Duodenal mucosa (tissue), 2 donors: ENCODE data around the gene M1AP.

ENCODE experiments used
- H3K27ac ChIP-seq: one replicate; pipeline ENCODE4 v1.7.0; 2013; ENCODE audit warnings: low read depth, low read length
- H3K27me3 ChIP-seq, 2 donors: one replicate each; pipeline ENCODE4 v1.7.0; 2013; ENCODE audit warnings: low read length in 2 of 2, control low read depth in 1 of 2; ENCODE audit not compliant: insufficient read depth in 2 of 2, control insufficient read depth in 1 of 2
- H3K36me3 ChIP-seq, 2 donors: one replicate each; pipeline ENCODE4 v1.7.0; 2013; ENCODE audit warnings: low read length in 2 of 2, control low read depth in 1 of 2; ENCODE audit not compliant: insufficient read depth in 2 of 2, control insufficient read depth in 1 of 2
- H3K4me1 ChIP-seq, 2 donors: one replicate each; pipeline ENCODE4 v1.7.0; 2013; ENCODE audit warnings: low read length in 2 of 2, control low read depth in 1 of 2; ENCODE audit not compliant: insufficient read depth in 2 of 2, control insufficient read depth in 1 of 2
- H3K4me3 ChIP-seq, 2 donors: one replicate each; pipeline ENCODE4 v1.7.0; 2013; ENCODE audit warnings: low read length in 2 of 2, low read depth in 1 of 2
- H3K9ac ChIP-seq, 2 donors: one replicate each; pipeline ENCODE4 v1.7.0; 2013; ENCODE audit warnings: low read length in 2 of 2, low read depth in 1 of 2
- H3K9me3 ChIP-seq, 2 donors: one replicate each; pipeline ENCODE4 v1.7.0; 2013; ENCODE audit warnings: low read length in 2 of 2, control low read depth in 1 of 2; ENCODE audit not compliant: control insufficient read depth in 1 of 2

The M1AP gene

GRCh38 chr2:74602586-74603281 lies 45.4 kb downstream of the M1AP start:
- Histone ChIP-seq H3K27me3 (peaks cover 0 to 12% of the 10 kb centered on the region in 2 donors), H3K9me3 (no peaks in the 10 kb centered on the region)

DNA sequence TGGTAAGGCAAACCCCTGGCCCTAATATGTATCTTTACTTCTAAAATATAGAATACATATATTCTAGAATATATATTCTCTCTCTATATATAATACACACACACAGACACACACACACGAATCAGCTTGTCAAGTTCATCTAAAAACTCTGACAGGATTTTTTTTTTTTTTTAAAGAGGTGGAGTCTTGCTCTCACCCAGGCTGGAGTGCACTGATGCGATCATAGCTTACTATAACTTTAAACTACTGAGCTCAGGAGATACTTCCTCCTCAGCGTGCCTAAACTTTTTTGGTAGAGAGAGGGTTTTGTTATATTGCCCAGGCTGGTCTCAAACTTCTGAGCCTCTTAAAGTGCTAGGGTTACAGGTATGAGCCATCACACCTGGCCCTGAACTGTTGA lies 48.5 kb downstream of the M1AP start:
- no peaks in the 10 kb centered on the region for H3K36me3 ChIP-seq
- H3K4me3 ChIP-seq = no peak overlapping the region
- H3K9ac ChIP-seq = no peak overlapping the region
- no peaks in the 10 kb centered on the region for H3K9me3 ChIP-seq
- no peaks in the 10 kb centered on the region for H3K4me1 ChIP-seq
- peaks cover 0 to 9% of the 10 kb centered on the region in 2 donors for H3K27me3 ChIP-seq
- no peak overlapping the region for H3K27ac ChIP-seq

More at GRCh38 chr2:74602586-74603281, 45.4 kb downstream of the M1AP start:
- no peaks in the 10 kb centered on the region for H3K36me3 ChIP-seq
- H3K4me3 ChIP-seq = no peak overlapping the region
- H3K27ac ChIP-seq = no peak overlapping the region
- H3K4me1 ChIP-seq = no peaks in the 10 kb centered on the region
- no peak overlapping the region for H3K9ac ChIP-seq

GRCh38 chr2:74597410-74597809 lies 50.7 kb downstream of the M1AP start:
- peaks cover 0 to 6% of the 10 kb centered on the region in 2 donors for H3K27me3 ChIP-seq
- no peak overlapping the region for H3K27ac ChIP-seq
- H3K36me3 ChIP-seq = no peaks in the 10 kb centered on the region
- no peaks in the 10 kb centered on the region for H3K9me3 ChIP-seq
- no peak overlapping the region for H3K4me3 ChIP-seq
- peaks cover 0 to 5% of the 10 kb centered on the region in 2 donors for H3K4me1 ChIP-seq
- H3K9ac ChIP-seq = no peak overlapping the region

- no peak overlapping the region for H3K4me3 ChIP-seq
- no peaks in the 10 kb centered on the region for H3K36me3 ChIP-seq
- peaks cover 0 to 4% of the 10 kb centered on the region in 2 donors for H3K27me3 ChIP-seq
- H3K9me3 ChIP-seq = no peaks in the 10 kb centered on the region
- H3K9ac ChIP-seq = no peak overlapping the region
- H3K4me1 ChIP-seq = peaks cover 0 to 5% of the 10 kb centered on the region in 2 donors
- no peak overlapping the region for H3K27ac ChIP-seq
These were observed 51.5 kb downstream of the M1AP start for GRCh38 chr2:74596584-74596983.

DNA sequence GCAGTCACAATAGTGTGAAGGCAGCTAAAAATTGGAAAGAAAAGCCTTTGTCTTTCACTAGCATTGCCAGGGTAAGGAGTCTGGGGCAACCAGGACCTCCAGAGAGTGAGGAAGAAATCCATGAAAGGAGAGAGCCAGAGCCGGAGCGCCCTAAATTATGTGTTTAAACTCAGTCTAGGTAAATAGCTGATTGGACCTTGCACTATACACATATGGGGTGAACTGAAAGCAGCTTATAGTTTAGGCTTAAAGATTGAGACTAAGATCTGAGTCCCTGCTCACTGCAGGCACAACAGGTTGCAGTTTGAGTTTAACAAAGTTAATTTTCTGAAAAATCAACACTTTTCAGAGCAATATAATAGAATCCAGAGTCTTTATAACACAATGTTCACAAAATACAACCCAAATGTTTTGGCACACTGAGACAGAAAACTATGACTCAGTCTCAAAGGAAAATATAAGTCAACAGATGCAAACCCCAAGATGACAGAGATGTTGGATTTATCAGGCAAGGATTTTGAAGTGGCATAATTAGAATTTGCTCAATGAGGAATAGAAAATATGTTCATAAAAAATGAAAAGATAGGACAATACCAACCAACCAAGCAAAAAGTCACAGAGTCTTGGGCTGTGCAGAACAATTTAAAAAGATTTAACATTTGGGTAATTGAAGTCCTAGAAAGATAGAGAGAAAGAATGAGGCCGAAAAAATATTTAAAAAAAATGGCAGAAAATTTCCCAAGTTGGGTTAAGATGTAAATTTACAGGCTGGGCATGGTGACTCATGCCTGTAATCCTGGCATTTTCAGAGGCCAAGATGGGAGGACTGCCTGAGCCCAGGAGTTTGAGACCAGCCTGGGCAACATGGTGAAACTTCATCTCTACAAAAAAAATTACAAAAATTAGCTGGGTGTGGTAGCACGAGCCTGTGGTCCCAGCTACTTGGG lies 54.0 kb downstream of the M1AP start:
- Histone ChIP-seq H3K9ac (no peak overlapping the region), H3K36me3 (no peaks in the 10 kb centered on the region), H3K9me3 (no peaks in the 10 kb centered on the region), H3K27me3 (peaks cover 0 to 6% of the 10 kb centered on the region in 2 donors), H3K4me3 (no peak overlapping the region), H3K4me1 (peaks cover 0 to 5% of the 10 kb centered on the region in 2 donors), H3K27ac (no peak overlapping the region)

DNA sequence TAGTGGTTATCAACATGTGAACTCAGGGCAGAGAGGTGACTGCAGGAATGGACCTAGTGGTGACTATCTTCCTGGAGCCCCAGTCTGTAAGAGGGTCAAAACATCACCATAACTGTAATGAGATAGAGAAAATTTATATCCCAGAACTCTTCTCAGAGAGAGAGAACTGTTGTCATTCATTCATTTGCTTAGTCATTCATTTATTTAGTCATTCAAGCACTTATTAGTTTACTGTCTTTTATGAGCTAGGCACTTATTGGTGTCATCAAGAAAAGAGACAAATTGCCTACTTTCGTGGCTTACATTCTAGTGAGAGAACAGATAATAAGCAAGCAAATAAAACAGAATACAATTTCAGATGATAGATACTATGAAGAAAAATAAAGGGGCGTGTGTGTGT lies 59.5 kb downstream of the M1AP start:
- H3K27ac ChIP-seq = no peak overlapping the region
- H3K36me3 ChIP-seq = no peaks in the 10 kb centered on the region
- H3K4me1 ChIP-seq = peaks cover under 1 to 5% of the 10 kb centered on the region in 2 donors
- peaks cover 3 to 9% of the 10 kb centered on the region in 2 donors for H3K27me3 ChIP-seq
- H3K9ac ChIP-seq = no peak overlapping the region
- H3K4me3 ChIP-seq = no peak overlapping the region
- no peaks in the 10 kb centered on the region for H3K9me3 ChIP-seq

DNA sequence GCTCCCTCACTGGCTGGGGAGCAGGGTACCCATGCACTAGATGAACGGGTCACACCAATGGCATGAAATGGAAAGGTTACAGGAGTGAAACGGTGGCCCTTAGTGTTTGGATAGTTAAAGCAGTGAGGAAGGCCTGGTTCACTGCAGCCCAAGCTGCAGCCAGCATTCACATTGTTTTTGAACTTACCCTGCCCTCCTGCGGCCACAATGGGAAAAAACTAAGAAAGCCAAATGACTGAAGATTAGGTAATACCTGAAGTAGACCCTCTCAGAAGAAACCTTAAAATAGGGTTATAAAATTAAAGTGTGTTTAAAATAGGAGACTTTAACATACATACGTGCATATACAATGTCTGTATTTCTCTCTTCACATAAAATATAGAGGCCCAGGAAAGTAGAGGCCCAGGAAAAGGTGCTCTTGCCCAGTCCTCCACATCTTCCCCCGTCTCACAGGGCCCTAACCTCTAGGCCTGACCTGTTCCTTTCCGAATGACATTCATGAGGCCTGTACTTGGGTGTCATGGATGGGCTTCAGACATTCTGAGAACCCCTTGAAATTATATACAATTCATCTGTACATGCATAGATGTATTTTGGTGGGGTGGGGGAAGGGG lies 60.4 kb downstream of the M1AP start:
- Histone ChIP-seq H3K4me3 (no peak overlapping the region), H3K36me3 (no peaks in the 10 kb centered on the region), H3K9ac (no peak overlapping the region), H3K4me1 (peaks cover 0 to 5% of the 10 kb centered on the region in 2 donors), H3K9me3 (no peaks in the 10 kb centered on the region), H3K27me3 (peaks cover 3 to 6% of the 10 kb centered on the region in 2 donors), H3K27ac (no peak overlapping the region)

GRCh38 chr2:74585406-74586185 lies 62.5 kb downstream of the M1AP start:
- no peak overlapping the region for H3K4me3 ChIP-seq
- no peaks in the 10 kb centered on the region for H3K36me3 ChIP-seq
- peaks cover 0 to 5% of the 10 kb centered on the region in 2 donors for H3K4me1 ChIP-seq
- no peak overlapping the region for H3K27ac ChIP-seq
- H3K9ac ChIP-seq = no peak overlapping the region
- no peaks in the 10 kb centered on the region for H3K9me3 ChIP-seq
- peaks cover 3 to 8% of the 10 kb centered on the region in 2 donors for H3K27me3 ChIP-seq

DNA sequence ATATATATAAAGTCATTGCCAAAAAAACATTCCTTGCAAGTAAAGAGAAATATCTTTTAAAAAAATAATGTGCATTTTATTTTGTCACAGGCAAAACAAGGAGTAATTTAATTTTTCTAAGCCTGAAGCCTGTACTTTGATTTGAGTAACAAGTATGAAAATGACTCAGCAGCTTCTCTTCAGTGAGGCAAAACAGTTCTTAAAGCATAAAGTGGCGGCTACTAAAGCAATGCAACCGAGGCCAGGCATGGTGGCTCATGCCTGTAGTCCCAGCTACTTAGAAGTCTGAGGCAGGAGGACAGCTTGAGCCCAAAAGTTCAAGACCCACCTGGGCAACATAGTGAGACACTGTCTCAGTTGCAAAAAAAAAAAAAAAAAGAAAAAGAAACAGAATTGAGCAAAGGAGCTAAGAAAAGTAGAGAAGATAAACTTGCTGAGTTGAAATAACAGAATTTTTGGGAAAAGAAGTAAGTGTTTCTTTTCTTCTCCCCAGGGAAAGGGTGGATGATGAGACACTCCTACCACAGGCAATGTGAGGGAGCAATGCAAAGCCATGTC lies 64.0 kb downstream of the M1AP start:
- peaks cover 0 to 5% of the 10 kb centered on the region in 2 donors for H3K4me1 ChIP-seq
- H3K27me3 ChIP-seq = peaks cover 3 to 6% of the 10 kb centered on the region in 2 donors
- no peak overlapping the region for H3K27ac ChIP-seq
- no peak overlapping the region for H3K4me3 ChIP-seq
- no peak overlapping the region for H3K9ac ChIP-seq
- H3K36me3 ChIP-seq = no peaks in the 10 kb centered on the region
- no peaks in the 10 kb centered on the region for H3K9me3 ChIP-seq
